HL-60/S4 (cell line): Measurements from ENCODE around the gene NSFL1C.
"Not testable (repeated sequence)": the region's sequence is repeated elsewhere in the genome, so short reads cannot be mapped to it uniquely, and the experiment has no call there.

ENCODE experiments used
- in situ Hi-C: fragments of 300-500 bp; cut with MboI; formaldehyde crosslinking; loops from 2 replicates; pipeline ENCODE4 v1.14.3; 2022; ENCODE audit warnings: low sequenced_read_pairs

NSFL1C gene

DNA sequence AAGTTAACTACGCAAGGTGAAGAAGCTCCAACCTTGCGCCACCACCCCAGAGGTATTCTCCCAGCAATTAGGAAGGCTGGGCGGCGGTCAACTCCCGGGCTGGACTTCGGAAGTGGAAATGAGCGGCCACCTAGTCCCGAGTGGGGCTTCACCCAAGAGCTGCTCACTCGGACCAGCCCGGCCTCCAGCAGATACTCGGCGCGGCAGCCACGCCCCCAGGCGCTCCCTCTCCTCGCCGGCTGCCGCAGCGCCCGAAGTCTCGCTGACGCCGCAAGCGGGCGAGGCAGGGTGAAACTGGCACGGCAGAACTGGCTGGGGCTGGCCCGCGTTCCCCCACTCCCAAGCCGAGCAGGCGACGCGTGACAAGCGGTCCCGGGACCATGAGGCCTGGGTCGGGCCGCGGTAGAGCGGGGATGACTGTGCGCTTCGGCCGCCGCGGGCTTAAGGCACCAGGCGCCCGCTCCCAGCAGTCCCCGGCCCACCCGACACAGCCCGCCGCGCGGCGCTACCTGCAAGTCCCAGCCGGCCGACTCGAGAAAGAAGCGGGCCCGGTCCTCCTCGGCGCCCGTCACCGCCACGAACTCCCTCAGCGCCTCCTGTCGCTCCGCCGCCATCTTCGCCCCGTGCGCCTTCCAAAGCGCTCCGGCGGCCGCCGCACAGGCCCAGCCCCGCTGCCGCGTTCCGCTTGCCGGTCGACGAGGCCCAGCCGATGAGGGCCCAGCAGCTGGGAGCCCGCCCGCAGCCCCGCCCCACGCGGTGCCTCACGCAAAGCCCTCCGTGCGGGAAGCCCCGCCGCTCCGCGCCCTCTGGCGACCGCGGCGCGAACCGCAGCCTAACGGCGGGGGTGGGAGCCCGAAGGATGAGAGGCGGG is at the start of gene NSFL1C:
TSS of gene NSFL1C (minus strand) at position 639 of the 871 bp plus-strand sequence. CDS start at position 614, 25 bp downstream.
- in situ Hi-C loops = no loop called here

DNA sequence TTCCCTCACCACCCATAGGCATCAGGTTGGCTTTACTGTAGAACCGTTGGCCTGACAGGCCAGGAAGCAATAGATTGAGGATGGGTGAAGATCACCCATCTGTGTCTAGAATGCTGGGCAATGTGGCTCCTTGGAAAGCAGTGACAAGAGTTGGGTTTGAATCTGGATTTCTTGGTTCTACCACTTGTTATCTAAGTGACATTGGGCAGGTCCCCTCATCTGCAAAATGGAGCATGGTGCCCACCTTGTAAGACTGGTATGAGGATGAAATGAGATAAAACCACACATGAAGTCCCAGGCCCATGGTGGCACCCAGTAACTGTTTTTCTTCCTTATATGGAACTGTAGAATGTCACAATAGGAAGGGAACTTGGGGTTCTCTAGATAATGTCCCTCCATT is 47.2 kb upstream of the NSFL1C start:
- in situ Hi-C loops = no loop called here

- in situ Hi-C loops = no loop called here
These were observed 42.6 kb upstream of the NSFL1C start for GRCh38 chr20:1509237-1509636.

- in situ Hi-C loops = no loop called here
These were observed 41.9 kb upstream of the NSFL1C start for GRCh38 chr20:1508574-1508973.

GRCh38 chr20:1507276-1507675 is 40.6 kb upstream of the NSFL1C start:
- in situ Hi-C loops = no loop called here

GRCh38 chr20:1505871-1506270 is 39.2 kb upstream of the NSFL1C start:
- in situ Hi-C loops = no loop called here

DNA sequence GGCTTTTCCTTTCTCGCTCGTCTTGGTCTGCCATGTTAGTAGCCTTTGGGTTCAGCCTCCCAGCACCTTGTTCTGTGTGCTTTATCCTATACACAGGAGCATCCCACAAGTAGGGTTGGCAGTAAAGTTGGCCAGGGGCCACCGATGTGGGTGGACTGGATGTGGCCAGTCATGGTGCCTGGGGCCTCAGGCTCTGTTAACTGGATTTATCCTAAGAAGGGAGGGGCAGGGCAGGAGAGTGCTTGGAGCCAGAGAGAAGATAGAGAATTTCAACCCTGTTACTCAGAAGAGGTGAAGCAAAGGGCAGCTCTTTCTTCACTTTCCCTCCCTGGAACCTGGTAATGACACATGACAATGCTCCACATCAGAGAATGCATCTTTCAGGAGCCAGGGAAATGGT is 38.7 kb upstream of the NSFL1C start:
- in situ Hi-C loops = no loop called here

DNA sequence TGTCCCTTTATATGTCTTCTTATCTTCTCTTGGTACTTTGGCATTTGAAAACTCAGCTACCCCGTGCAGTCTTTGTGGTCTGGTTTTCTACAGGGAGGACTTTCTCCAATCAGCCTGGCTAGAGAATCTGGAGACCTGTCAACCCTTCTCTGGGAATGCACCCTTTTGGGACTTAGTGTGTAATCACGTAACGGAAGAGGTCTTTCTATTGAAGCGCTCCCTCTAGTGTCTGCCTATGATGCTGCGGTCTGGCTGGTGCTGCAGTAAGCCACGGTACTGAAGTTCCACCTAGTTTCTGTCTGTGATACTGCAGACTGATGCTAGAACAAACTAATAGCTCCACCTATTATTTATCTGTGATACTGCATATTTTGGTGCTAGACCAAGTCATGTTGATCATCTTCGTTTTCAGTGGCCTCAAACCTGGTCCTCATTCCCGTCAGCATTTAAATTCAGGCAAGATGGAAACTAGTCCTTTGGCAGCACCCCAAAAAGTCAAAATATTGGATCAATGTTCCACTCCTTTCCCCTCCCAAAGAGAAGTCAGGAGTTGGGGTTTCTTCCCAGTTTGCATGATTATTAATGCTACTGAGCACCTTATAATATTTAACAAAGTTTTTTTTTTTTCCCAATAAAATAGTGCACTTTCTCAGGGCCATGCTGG is 37.0 kb upstream of the NSFL1C start:
- in situ Hi-C loops = no loop called here

DNA sequence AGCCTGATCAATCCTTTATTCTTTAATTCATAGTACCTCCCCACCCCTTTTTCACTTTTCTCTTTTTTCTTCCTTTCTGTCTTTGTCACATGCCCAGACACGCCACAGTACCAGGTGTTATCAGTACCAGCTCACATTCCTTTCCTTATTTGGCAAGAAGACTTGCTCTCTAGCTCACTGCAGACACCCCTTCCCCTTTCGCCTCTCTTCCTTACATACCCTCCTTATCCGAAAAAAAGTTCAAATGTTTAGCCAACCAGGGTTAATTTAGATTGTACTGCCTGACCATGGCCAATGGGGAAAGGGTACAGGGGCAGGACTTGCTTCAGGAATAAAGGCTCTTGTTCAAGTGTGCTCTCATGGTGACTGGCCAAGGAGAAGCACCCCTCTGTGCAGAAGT is 33.8 kb upstream of the NSFL1C start:
- in situ Hi-C loops = no loop called here

GRCh38 chr20:1499528-1500420 is 33.1 kb upstream of the NSFL1C start:
- in situ Hi-C loops = no loop called here

DNA sequence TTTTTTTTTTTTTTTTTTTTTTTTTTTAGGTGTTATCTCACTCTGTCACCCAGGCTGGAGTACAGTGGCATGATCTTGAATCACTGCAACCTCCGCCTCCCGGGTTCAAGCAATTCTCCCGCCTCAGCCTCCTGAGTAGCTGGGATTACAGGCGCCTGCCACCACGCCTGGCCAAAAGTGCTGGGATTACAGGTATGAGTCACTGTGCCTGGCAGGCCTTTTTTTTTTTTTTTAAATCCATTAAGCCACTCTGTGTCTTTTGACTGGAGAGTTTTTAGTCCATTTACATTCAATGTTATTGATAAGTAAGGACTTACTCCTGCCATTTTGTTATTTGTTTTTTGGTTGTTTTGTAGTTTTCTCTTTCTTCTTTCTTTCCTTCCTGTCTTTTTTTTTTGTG is 30.7 kb upstream of the NSFL1C start:
- in situ Hi-C loops = not testable (repeated sequence)

DNA sequence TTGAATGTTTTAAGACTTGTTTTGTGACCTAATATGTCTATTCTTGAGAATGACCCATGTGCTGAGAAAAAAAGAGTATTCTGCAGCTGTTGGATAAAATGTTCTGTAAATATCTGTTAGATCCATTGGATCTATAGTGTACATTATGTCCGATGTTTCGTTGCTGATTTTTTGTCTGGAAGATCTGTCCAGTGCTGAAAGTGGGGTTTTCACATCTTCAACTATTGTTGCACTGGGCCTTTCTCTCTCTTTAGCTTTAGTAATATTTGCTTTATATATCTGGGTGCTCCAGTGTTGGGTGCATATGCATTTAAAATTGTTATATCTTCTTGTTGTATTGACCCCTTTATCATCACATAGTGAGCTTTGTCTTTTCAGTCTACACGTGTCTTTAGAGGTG is 30.3 kb upstream of the NSFL1C start:
- in situ Hi-C loops = no loop called here

- in situ Hi-C loops = no loop called here
These were observed 27.8 kb upstream of the NSFL1C start for GRCh38 chr20:1494436-1494835.

GRCh38 chr20:1493536-1493935 is 26.9 kb upstream of the NSFL1C start:
- in situ Hi-C loops = no loop called here

GRCh38 chr20:1491860-1492642 is 25.4 kb upstream of the NSFL1C start:
- in situ Hi-C loops = no loop called here

- in situ Hi-C loops = no loop called here
These were observed 24.7 kb upstream of the NSFL1C start, which contains the start of gene SIRPB2 for GRCh38 chr20:1491281-1491840. SIRPB2 (minus strand) TSS chr20:1491420; CDS start chr20:1491359, 61 bp downstream.

DNA sequence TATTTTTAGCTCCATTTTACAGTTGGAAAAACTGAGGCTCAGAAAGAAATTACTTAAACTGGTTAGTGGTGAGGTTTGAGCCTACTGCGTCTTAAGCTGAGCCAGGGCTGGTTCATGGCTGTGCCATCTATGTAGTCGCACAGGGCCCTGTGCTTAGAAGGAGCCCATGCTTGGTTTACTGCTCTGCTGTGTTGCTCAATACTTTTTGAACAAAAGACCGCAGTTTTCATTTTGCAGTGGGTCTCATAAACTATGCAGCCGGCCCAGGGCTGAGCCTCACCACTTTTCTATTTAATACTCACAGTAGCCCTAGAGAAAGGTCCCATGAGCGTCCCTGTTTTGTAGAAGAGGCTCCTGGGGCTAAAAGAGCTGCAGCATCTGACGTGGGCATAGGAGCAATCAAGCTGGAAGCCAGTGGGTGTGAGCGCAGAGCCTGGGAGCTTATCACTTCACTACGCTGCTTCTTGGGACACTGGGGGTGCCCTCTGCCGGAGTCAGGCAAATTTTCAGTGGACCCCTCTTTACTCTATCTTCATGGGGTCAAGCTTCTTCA is 24.1 kb upstream of the NSFL1C start:
- in situ Hi-C loops = no loop called here

- in situ Hi-C loops = no loop called here
These were observed 23.3 kb upstream of the NSFL1C start for GRCh38 chr20:1489764-1490436.

DNA sequence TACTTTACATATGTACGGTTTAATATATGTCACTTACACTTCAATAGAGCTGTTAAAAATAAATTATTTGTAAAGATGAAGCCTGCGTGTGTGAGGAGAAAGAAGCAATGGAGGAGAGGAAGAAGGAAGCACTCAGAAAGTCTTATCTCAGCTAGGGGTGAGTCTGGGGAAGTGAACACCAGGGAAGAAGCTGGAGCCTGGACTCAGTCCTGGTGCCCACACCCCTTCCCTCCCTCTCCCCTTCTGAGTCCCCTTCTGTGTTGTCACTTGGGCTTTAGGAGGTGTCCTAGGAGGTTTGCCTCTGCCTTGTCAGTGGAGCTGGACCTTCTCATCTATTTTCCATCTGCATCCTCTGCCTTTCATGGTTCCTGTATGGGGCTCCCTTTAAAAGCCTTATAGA is 22.7 kb upstream of the NSFL1C start:
- in situ Hi-C loops = no loop called here
